Inflammatory macrophage treated with lipopolysaccharide for 1 hour (primary cell): ENCODE data around the gene GRHL1.
A peak's percentile ranks its signal among the peaks of the same experiment; 100 is the strongest.
"Not testable (repeated sequence)": the region's sequence is repeated elsewhere in the genome, so short reads cannot be mapped to it uniquely, and the experiment has no call there.

ENCODE experiments used
- DNase-seq, 2 donors: peaks; one replicate each; pipeline ENCODE4 v3.0.0-alpha.2; 2020 to 2022

The GRHL1 gene

DNA sequence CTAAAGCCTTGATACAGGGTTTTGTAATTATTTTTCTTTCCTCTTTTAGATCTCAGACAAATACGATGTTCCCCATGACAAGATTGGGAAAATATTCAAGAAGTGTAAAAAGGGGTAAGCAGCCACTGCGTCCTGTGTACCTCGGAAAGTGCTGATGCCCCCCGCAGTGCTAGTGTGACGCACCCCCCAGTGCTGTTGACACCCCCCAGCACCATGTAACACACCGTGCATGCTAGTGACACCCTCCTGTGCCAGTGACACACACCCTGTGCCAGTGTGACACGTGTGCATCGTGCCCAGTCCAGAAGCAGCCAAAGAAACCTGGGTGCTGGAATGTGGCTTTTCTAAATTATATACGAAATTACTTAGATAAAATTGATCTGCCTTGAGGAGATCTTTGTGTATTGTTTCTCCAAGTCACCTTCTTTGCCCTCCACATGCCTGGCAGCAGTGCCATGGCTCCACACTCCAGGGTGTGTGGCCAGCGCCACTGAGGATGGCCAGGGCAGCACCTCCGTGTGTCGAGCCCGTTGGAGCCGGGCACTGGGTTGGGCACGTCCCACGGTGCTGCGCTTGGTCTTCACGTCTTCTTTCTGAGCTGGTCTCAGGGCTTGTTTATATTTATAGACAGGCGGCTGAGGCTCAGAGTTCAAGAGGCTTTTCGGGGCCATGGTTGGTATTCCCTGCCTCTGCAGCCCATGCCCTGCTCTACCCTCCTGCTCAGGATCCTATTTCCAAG lies 47.6 kb downstream of the GRHL1 start:
- no peak for DNase-seq

DNA sequence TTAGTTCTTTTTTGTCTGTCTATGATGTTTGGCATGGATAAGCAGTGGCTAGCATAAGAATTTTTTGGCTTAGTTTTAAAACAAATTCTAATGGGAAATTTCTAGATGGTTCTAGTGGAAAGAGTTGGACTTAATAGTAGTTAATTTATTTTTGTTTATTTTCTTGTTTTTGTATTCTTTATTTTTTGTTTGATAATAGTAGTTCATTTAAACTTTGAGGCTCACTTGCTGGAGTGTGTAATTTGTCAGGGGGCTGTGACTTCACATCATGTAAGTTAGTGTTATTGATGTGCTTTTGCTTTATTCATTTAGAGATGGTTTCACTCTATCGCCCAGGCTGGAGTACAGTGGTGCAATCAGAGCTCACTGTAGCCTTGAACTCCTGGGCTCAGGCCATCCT lies 48.2 kb downstream of the GRHL1 start:
- DNase-seq = no peak

DNA sequence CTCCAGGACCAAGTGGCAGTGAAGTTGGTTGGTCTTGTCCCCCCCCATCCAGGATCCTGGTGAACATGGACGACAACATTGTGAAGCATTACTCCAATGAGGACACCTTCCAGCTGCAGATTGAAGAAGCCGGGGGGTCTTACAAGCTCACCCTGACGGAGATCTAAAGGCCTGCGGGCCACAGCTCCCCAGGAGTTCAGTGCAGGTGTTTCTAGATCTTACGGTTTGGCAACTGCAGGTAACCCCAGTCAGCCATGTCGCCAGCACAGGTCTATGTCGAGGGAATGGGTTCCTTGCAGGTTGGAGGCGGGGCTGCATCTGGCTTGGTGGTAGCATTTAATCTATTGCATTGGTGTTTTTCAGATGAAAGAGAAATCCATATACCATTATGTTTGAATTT lies 49.0 kb downstream of the GRHL1 start:
- no peak for DNase-seq

DNA sequence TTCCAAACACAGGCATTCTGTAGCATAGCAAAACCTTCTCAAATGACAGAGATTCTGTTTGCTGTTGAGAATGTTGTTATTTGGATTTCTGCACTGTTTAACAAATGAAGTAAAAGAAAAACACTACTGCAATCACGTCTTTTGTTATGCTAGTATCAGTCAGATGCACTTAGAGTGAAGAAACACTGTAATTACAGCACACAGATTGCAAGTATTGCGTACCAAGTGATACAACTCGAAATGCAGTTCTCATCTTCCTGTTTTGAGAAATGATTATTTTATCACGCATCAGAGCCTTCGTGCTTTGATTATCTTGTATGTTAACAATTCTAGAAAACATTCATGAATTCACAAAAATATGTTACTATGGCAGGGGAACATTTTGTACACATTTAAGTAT lies 50.1 kb downstream of the GRHL1 start:
- peak; percentile 77 to 80 for DNase-seq

DNA sequence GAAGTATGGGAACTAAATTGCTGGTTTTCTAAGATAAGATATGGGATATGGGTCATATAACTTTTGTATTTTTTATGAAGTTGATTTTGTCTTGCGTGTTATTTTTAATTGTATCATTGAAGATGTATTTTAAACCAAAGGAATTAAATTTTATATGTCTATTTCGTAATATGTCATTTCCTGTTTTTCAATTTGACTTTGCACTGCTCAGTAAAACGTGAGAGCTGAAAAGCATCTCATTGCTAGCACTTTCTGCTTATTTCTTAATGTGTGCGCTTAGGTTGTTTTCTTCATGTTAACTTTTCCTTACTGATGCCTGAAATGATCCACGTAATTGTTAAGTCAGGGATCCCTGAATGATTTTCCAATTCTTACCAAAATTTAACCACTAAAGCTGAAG lies 50.6 kb downstream of the GRHL1 start:
- DNase-seq = peak in 1 of 2 donors; percentile 26

DNA sequence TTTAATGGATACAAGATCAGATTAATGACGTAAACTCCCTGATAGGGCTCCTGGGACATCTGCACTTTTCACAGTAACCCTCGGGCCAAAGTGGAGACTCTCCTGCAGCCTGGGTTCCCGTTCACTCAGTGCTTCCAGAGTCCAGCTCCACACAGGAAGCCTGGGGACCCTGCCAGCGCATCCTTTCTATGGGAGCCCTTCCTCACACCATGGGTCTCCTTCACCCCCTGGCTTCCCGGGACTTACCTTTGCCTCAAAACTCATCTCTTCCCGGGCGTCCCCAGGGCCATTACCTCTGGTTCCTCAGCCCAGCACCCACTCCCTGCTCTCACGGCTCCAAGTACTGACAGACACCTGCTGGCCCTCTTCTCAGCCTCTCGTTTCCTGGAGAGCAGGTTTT lies 51.2 kb downstream of the GRHL1 start:
- DNase-seq = no peak

DNA sequence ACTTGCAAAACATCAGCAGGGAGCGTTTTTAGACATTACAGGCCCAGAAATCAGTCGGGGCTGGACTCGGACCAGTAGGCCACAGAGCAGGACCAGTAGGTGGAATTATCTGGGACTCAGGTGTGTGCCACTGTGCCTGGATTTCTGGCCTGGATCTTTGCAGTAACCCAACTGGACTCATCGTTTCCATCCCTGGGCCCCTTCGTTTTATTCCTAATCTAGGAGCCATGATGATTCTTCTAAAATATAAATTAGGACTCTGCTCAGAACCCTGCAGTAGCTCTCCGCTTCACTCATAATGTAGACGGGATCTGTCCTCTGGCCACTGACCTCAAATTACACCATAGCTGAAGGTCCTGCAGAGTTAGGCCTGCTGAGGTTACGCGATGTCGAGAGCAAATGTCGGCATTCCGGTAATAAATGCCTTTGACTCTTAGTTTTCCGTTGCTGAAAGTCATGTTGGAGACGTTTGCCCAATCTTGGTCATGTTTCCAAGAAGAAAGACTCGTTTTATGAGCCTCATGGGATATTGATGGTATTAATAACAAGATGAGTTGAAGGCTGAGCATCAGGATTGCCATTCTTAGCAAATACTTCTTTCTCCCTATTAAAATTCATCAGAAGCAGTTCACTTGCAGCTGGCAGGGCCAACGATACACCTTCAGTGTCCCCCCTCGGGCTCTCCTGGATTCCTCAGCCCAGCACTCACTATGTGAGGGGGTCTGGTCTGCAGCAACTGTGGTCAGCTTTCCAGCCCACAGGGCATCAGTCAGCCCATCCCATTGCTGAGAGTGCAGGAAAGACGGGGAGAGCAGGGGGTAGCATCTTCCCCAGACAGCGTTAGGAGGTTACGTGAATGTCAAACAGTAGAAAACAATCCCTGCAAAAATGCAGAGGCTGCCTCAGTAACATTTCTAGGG lies 52.0 kb downstream of the GRHL1 start:
- DNase-seq = no peak

DNA sequence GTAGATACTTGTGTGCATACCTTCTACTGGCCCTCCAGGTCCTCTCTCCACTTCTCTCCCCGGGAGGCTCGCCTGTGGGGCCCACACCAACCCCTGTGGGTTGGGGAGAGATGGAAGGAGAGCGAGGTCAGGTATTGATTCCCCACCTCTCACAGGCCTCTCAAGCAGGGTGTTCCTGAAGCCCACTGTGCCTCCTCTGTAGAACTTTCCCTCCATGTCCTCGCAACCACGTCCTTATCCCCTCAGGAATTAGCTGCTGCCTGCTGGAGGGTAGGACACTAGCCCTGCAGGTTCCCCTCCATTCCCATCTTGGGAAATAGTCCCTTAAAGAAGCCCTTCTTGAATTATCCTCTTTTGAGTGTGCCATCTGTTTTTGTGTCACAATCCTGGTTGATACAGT lies 52.9 kb downstream of the GRHL1 start:
- no peak for DNase-seq

DNA sequence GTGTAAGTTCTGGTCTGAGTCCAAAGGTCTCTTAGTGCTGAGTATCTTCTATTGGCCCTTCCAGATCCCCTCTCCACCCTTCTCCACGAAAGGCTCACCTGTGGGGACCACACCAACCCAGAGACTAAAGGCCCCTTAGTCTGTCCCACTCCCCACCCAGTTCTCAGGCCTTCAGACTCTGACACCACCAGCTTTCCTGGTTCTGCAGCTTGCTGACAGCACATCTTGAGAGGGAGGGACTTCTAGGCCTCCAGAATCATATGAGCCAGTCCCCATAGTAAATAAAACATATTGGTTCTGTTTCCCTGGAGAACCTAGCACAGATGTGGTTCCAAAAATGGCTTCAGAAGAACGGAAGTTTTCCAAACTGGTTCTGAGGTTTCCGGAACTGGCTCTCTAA lies 53.3 kb downstream of the GRHL1 start:
- no peak for DNase-seq

DNA sequence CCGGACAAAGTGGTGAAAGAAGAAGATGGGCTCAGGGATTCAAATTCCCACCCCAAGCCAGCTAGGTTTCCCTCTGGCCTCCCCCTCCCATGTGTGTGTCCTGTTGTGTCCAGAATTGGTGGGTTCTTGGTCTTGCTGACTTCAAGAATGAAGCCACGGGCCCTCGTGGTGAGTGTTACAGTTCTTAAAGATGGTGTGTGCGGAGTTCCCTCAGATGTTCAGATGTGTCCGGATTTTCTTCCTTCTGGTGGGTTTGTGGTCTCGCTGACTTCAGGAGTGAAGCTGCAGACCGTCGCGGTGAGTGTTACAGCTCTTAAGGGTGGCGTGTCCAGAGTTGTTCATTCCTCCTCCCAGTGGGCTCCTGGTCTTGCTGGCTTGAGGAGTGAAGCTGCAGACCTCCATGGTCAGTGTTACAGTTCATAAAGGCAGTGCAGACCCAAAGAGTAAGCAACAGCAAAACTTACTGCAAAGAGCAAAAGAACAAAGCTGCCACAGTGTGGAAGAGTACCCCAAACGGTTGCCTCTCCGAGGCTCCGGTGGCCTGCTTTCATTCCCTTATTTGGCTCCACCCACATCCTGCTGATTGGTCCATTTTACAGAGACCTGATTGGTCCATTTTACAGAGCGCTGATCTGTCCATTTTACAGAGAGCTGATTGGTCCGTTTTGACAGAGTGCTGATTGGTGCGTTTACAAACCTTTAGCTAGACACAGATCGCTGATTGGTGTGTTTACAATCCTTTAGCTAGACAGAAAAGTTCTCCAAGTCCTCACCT lies 54.2 kb downstream of the GRHL1 start:
- DNase-seq = no peak

DNA sequence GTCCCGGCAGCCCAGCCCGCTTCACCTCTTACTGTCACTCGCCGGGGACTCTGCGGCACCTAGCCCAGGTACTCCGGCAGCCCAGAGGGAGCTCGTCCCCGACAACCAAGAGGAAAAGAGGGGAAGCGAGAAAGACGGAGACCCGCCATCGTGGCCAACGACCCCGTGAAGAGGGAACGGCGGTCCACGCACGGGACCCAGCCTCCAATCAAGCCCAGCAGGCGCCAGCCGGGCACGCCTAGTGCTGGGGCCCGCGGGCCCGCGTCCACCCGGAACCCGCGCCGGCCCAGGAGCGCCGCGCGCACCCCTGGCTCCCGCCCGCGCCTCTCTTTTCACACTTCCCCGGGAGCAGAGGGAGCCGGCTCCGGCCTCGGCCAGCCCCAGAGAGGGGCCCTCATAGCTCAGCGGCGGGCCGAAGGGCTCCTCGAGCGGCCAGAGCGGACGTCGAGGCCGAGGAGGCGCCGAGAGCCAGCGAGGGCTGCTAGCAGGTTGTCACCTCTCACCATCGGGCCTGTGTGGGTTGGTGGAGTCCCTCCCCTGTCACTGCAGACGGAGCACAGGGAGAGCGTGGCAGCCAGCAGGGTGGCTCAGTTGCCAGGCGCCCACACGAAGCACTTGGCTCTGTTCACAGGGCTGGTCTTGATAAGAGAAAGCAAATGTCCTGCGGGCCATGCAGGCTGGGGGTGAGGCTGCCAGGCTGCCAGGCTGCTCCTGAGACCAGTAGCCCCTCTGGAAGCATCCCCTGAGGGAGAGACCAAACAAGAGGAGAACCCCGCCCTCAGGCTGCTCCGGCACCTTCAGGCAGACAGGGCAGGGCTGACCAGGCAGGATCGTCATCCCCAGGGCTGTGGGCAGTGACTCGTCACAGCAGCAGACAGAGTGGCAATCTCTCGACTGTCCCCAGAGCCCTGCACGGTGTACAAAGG lies 55.0 kb downstream of the GRHL1 start:
- peak in 1 of 2 donors; percentile 33 for DNase-seq

DNA sequence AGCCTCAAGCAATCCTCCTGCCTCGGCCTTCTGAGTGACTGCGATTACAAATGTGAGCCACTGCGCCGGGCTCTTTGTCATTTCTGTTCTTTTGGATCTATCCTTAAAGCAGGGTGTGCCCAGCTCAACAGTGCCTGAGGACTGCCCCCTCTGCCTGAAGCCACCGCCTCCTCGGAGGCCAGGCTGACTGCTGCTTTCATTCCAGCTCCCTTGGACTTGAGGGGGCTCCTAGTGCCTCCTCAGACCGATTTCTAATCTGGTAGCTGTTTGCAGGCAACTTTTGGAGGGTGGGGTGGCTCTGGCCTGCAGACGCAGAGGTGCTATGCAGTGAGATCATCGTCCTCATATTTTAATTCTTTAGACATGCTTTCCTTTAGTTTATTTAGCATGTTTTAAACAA lies 55.9 kb downstream of the GRHL1 start:
- no peak for DNase-seq

DNA sequence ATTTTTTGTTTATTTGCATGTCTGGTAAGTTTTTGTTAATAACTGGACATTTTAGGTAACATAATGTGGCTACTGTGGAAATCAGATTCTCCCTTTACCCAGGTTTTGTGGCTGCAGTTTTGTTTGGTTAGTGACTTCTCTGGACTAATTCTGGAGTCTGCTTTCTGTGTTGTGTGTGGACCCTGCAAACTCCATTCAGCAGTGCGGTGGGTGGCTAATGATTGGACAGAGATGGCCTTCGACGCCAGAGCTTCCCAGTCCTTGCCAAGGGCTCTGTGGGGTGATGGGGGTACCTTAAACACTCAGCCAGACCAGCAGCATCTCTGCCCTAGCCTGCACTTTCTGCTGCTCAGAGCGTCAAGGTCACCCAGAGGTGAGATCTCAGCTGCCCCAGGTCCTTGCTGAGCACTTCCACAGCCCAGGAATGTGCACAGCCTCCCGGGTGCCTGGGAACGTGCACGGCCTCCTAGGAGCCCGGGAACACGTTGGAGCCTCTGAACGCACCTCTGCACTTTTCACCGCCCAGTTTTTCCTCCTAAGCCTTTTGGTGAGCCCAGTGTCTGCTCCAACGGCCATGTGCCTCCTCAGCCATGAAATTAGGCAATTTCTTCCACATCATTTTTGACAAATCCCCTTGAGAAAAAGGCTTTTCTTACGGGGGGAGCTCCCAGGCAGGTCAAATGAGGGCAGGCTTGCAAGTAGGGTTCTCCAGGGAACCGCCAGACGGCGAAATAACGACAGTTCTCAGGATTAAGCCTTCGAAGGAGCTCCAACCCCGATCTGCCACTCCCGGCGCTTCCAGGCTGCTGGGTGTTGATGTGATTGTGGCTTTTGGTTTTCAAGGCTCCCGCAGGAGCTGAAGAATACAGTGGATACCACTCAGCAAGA lies 56.7 kb downstream of the GRHL1 start:
- no peak for DNase-seq

DNA sequence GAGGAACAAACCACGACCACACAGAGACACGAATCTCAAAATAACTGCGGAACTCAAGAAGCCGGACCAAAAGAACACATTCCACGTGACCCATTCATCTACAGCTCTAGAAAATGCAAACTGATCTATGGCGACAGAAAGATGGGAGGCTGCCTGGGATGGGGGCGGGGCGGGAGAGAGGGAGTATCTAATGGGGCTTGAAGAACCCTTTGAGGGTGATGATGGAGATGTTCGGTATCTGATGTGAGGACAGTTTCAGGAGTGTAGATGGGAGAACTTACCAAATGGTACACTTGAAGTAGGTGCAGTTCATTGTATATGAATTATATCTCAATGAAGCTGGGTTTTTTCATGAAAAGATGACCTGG lies 57.3 kb downstream of the GRHL1 start:
- no peak for DNase-seq

DNA sequence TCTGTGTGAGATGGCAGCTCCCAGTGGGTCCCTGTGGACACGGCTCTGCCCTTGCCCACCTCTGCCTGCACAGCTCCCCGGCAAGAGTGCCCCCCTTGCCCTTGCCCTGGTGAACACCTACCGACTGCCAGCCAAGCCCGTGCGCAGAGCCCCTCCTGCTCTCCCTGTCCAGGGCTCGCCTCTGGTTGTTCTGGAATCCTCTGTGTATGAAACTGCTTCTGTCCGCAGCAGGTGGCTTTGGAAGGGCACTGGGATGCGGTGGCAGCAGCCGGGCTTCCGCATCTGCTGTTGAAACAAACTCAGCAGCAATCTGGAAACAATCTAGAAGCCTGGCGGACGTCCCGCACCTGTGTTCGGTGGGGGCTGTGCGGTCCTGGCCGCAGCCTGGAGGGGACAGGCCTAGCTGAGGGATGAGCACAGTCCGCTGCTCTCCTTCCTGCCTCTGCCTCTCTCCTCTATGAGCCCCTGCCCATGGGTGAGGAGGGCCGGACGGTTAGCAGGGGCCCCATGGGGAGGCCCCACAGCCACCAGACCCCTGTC lies 57.8 kb downstream of the GRHL1 start:
- DNase-seq = no peak

DNA sequence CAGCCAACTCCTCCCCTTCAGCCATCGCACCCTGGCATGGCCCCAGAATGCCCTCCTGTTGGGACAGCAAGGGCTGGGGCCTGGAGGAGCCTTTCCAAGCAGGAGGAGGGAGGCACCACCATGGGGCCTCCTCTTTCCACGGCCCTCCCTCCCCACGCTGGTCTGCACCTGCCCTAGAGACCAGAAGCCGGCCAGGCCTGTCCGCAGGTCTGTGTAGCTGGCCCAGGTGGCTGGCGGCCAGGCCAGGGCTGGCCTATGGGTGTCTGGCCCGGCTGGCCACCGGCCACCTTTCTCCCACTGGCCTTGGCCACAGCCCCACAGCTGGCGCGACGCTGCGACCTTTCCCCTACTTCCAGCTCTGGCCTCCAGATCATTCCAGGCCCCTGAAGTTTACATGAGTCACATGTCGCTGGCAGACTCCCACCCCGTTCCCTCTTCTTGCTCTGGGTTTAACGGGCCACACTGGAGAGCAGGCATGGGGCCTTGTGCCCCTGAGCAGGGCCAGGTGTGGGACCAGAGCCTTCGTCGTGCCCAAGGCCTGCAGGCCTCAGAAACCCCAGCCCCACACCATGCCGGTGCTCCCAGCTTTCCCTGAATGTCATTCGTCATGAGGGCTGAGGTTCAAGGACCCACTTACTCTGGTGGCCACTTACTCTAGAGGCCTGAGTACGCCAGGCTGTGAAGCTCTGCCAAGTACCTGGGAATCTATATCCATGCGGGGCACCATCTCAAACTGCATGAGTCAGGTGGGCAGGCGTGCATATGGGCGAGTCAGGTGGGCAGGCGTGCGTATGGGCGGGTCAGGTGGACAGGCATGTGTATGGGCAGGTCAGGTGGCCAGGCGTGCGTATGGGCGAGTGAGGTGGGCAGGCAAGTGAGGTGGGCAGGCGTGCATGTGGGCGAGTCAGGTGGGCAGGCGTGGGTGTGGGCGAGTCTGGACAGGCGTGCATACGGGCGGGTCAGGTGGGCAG lies 58.6 kb downstream of the GRHL1 start:
- DNase-seq = no peak

DNA sequence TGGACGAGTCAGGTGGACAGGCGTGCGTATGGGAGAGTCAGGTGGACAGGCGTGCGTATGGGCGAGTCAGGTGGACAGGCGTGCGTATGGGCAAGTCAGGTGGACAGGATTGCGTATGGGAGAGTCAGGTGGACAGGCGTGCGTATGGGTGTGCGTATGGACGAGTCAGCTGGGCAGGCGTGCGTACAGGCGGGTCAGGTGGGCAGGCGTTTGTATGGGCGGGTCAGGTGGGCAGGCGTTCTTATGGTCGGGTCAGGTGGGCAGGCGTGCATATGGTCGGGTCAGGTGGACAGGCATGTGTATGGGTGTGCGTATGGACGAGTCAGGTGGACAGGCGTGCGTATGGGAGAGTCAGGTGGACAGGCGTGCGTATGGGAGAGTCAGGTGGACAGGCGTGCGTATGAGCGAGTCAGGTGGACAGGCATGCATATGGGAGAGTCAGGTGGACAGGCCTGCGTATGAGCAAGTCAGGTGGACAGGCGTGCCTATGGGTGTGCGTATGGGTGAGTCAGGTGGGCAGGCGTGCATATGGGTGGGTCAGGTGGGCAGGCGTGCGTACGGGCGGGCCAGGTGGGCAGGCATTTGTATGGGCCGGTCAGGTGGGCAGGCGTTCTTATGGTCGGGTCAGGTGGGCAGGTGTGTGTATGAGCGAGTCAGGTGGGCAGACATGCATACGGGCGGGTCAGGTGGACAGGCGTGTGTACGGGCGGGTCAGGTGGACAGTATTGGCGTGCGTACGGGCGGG lies 59.5 kb downstream of the GRHL1 start:
- DNase-seq = not testable (repeated sequence)

DNA sequence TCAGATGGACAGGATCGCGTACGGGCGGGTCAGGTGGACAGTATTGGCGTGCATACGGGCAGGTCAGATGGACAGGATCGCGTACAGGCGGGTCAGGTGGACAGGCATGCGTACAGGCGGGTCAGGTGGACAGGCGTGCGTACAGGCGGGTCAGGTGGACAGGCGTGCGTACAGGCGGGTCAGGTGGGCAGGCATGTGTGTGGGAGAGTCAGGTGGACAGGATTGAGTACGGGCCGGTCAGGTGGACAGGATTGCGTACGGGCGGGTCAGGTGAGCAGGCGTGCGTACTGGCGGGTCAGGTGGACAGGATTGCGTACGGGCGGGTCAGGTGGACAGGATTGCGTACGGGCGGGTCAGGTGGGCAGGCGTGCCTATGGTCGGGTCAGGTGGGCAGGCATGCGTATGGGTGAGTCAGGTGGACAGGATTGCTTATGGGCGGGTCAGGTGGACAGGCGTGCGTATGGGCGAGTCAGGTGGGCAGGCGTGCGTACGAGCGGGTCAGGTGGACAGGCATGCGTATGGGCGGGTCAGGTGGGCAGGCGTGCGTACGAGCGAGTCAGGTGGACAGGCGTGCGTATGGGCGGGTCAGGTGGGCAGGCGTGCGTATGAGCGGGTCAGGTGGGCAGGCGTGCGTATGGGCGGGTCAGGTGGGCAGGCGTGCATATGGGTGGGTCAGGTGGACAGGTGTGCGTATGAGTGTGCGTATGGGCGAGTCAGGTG lies 60.3 kb downstream of the GRHL1 start:
- DNase-seq = not testable (repeated sequence)
